ENCODE data around the gene NLK. TPM values are rescaled to one million over a fixed set of nuclear protein-coding genes. Genes with fewer than 3 reads are reported as not detected.

NLK gene
- total and polyA plus RNA-seq, 2 of the 4 experiments (the other 2 are of a cell fraction) = 15.3 to 23.3 TPM

DNA sequence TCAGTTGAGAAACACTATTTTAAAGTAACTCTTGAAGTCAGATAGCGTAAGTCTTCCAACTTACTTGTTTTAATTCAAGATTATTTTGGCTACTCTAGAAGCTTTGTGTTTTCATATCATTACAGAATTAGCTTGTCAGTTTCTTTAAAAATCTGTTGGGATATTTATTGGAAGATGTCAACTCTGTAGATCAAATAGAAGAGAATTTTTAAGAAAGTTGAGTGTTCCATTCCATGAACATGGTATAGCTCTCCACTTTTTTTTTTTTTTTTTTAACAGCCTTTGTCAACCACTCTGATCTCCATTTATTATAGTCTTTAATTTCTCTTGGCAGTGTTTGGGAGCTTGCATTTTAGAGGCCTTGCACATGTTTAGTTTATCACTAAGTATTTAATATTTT lies 28.7 kb downstream of the NLK start:
- H3K23ac ChIP-seq (ENCODE audit: low read depth, low read length) = no peak overlapping the region

More for the DNA sequence above, 28.7 kb downstream of the NLK start:
- peaks cover 14 to 46% of the 10 kb centered on the region in 2 experiments for H3K79me1 ChIP-seq (ENCODE audit: low read depth in 1 of 2, low read length in 2 of 2)
- H3K4me3 ChIP-seq (ENCODE audit: insufficient read depth, low read depth, low read length) = no peak overlapping the region
- no peak overlapping the region for H3K4me2 ChIP-seq (ENCODE audit: low read depth, low read length)
- no peak overlapping the region for H2BK5ac ChIP-seq (ENCODE audit: low read depth, low read length, poor library complexity, severe bottlenecking)
- WGBS, 2 experiments (ENCODE audit: extremely low coverage in 2 of 2, insufficient read length in 1 of 2) = no CpG with 5 or more reads among the region's 1 CpG
- H3K9me1 ChIP-seq (ENCODE audit: insufficient read depth, low read length) = no peaks in the 10 kb centered on the region
- H3K27me3 ChIP-seq (ENCODE audit: control insufficient read depth, insufficient read depth, low read length) = no peaks in the 10 kb centered on the region
- H4K5ac ChIP-seq (ENCODE audit: low read depth, low read length) = no peak overlapping the region
- no peak overlapping the region for H3K9ac ChIP-seq (ENCODE audit: low read depth, low read length)
- POLR2A ChIA-PET (ENCODE audit: unreplicated experiment) = no interaction called here
- no peak overlapping the region for H2AK9ac ChIP-seq (replicated peaks; ENCODE audit: low read depth, low read length, poor library complexity)
- no peak overlapping the region for H3K27ac ChIP-seq (ENCODE audit: insufficient read depth, low read length)
- H3K36me3 ChIP-seq (ENCODE audit: control insufficient read depth, insufficient read depth, low read length) = peaks cover 2% of the 10 kb centered on the region
- H2AFZ ChIP-seq (replicated peaks; ENCODE audit: low read length, poor library complexity) = no peak overlapping the region
- no peak overlapping the region for H3K18ac ChIP-seq (ENCODE audit: low read depth, low read length)
- in situ Hi-C loops (cut with MboI; ENCODE audit: low sequenced_read_pairs) (no loop called here), dilution Hi-C loops (cut with HindIII; ENCODE audit: low sequenced_read_pairs, unreplicated experiment) (no loop called here), intact Hi-C loops (cut with micrococcal nuclease) (no loop called here)
- no peak overlapping the region for H3K56ac ChIP-seq (ENCODE audit: extremely low read depth, insufficient read depth, low read length)
- H4K8ac ChIP-seq (ENCODE audit: low read depth in 2 of 2, low read length in 2 of 2) = no peak overlapping the region
- no peak overlapping the region for H2BK20ac ChIP-seq (ENCODE audit: low read depth, low read length)
- H3K4me1 ChIP-seq (ENCODE audit: control insufficient read depth, insufficient read depth, low read length) = no peaks in the 10 kb centered on the region
- no peak for ATAC-seq (ENCODE audit: low read depth)
- H4K91ac ChIP-seq (ENCODE audit: insufficient read depth, low read depth, low read length) = no peak overlapping the region
- CTCF ChIA-PET = interaction anchor here (0.6 kb wide), 2 partner anchors 54 to 178 kb away, joined by 3 to 5 read pairs; no protein-coding TSS in a partner anchor
- peaks cover 4% of the 10 kb centered on the region for H3K9me3 ChIP-seq (ENCODE audit: control insufficient read depth, insufficient read depth, low read length)
- peaks cover 54% of the 10 kb centered on the region for H4K20me1 ChIP-seq (ENCODE audit: insufficient read depth, low read length)
- no peak for DNase-seq
- H2AK5ac ChIP-seq (ENCODE audit: low read depth, low read length) = no peak overlapping the region
- no peak overlapping the region for H3K4ac ChIP-seq (ENCODE audit: low read depth, low read length)
- no peak overlapping the region for H2BK15ac ChIP-seq (ENCODE audit: low read depth, low read length)
- BruUV-seq (replicated peaks) = no TSS peak
- no peak for TF ChIP-seq SMC3 (IDR thresholded peaks at IDR 0.05; ENCODE audit: low read depth, low read length)
- TF ChIP-seq CEBPB (IDR thresholded peaks at IDR 0.05; ENCODE audit: low read depth, low read length) = no peak
- TF ChIP-seq FOS (IDR thresholded peaks at IDR 0.05; ENCODE audit: low read depth, low read length) = no peak
- TF ChIP-seq BHLHE40 (IDR thresholded peaks at IDR 0.05; ENCODE audit: low read depth, low read length) = no peak
- no peak for TF ChIP-seq RFX5 (IDR thresholded peaks at IDR 0.05; ENCODE audit: low read depth, low read length)
- TF ChIP-seq CHD1 (IDR thresholded peaks at IDR 0.05; ENCODE audit: low read depth, low read length) = no peak
- TF ChIP-seq POLR2A (IDR thresholded peaks at IDR 0.05; ENCODE audit: low read depth, low read length) = no peak
- no peak for TF ChIP-seq MAFK (IDR thresholded peaks at IDR 0.05; ENCODE audit: low read depth, low read length)
- TF ChIP-seq, protein P1, sequence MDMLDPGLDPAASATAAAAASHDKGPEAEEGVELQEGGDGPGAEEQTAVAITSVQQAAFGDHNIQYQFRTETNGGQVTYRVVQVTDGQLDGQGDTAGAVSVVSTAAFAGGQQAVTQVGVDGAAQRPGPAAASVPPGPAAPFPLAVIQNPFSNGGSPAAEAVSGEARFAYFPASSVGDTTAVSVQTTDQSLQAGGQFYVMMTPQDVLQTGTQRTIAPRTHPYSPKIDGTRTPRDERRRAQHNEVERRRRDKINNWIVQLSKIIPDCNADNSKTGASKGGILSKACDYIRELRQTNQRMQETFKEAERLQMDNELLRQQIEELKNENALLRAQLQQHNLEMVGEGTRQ (IDR thresholded peaks at IDR 0.05; ENCODE audit: low read depth, low read length) = no peak
- TF ChIP-seq MAZ (IDR thresholded peaks at IDR 0.05; ENCODE audit: borderline replicate concordance, low read depth, low read length) = no peak
- TF ChIP-seq RAD21 (IDR thresholded peaks at IDR 0.05; ENCODE audit: low read length) = no peak
- TF ChIP-seq, protein P2, sequence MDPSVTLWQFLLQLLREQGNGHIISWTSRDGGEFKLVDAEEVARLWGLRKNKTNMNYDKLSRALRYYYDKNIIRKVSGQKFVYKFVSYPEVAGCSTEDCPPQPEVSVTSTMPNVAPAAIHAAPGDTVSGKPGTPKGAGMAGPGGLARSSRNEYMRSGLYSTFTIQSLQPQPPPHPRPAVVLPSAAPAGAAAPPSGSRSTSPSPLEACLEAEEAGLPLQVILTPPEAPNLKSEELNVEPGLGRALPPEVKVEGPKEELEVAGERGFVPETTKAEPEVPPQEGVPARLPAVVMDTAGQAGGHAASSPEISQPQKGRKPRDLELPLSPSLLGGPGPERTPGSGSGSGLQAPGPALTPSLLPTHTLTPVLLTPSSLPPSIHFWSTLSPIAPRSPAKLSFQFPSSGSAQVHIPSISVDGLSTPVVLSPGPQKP (IDR thresholded peaks at IDR 0.05; ENCODE audit: borderline replicate concordance, low read depth, low read length) = no peak
- TF ChIP-seq MXI1 (IDR thresholded peaks at IDR 0.05; ENCODE audit: borderline replicate concordance, low read depth, low read length) = no peak
- TF ChIP-seq NFE2L2 (IDR thresholded peaks at IDR 0.05; ENCODE audit: low read depth, low read length) = no peak
- TF ChIP-seq, protein P3, sequence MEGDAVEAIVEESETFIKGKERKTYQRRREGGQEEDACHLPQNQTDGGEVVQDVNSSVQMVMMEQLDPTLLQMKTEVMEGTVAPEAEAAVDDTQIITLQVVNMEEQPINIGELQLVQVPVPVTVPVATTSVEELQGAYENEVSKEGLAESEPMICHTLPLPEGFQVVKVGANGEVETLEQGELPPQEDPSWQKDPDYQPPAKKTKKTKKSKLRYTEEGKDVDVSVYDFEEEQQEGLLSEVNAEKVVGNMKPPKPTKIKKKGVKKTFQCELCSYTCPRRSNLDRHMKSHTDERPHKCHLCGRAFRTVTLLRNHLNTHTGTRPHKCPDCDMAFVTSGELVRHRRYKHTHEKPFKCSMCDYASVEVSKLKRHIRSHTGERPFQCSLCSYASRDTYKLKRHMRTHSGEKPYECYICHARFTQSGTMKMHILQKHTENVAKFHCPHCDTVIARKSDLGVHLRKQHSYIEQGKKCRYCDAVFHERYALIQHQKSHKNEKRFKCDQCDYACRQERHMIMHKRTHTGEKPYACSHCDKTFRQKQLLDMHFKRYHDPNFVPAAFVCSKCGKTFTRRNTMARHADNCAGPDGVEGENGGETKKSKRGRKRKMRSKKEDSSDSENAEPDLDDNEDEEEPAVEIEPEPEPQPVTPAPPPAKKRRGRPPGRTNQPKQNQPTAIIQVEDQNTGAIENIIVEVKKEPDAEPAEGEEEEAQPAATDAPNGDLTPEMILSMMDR (conservative IDR thresholded peaks at IDR 0.05; ENCODE audit: low read depth, low read length) = no peak
- no peak for TF ChIP-seq RCOR1 (IDR thresholded peaks at IDR 0.05; ENCODE audit: insufficient replicate concordance, low read length)
- no peak overlapping the region for H3K14ac ChIP-seq (replicated peaks; ENCODE audit: low read depth, low read length)
- H2BK120ac ChIP-seq (ENCODE audit: low read depth, low read length) = no peak overlapping the region

All from IMR-90 (cell line).